Thoracic aorta (tissue), 2 donors: ENCODE results near the gene RABL2A. TPM values are rescaled to one million over a fixed set of nuclear protein-coding genes. Genes with fewer than 3 reads are reported as not detected.
"Not testable (repeated sequence)": the region's sequence is repeated elsewhere in the genome, so short reads cannot be mapped to it uniquely, and the experiment has no call there.

Experiments used
- ATAC-seq: fragments of 150-250 bp; one replicate; pipeline ENCODE4 v1.8.0; 2017; ENCODE audit warnings: low read depth; ENCODE audit not compliant: insufficient number of reproducible peaks, low FRiP score
- DNase-seq: peaks from one replicate; pipeline ENCODE4 v3.0.0-alpha.2; 2020; ENCODE audit warnings: low spot score
- H3K27ac ChIP-seq, 2 donors: fragments of 200-600 bp; sonication (generic); 1 replicate in 1 of 2; 2 replicates in 1 of 2; pipeline ENCODE4 v1.5.1; 2016; ENCODE audit warnings: mild to moderate bottlenecking in 2 of 2, moderate library complexity in 2 of 2
- H3K27me3 ChIP-seq: fragments of 200-600 bp; sonication (generic); replicated peaks from 2 replicates; pipeline ENCODE4 v1.6.0; 2016; ENCODE audit warnings: mild to moderate bottlenecking; ENCODE audit not compliant: insufficient read depth
- H3K36me3 ChIP-seq: fragments of 200-600 bp; sonication (generic); one replicate; pipeline ENCODE4 v1.5.1; 2016
- H3K4me1 ChIP-seq, 2 donors: fragments of 200-600 bp; sonication (generic); 1 replicate in 1 of 2; 2 replicates in 1 of 2; pipeline versions ENCODE4 v1.5.1 to v1.6.0; 2016; ENCODE audit warnings: low read depth in 2 of 2, mild to moderate bottlenecking in 1 of 2; ENCODE audit not compliant: control insufficient read depth in 1 of 2
- H3K4me3 ChIP-seq: fragments of 200-600 bp; sonication (generic); 2 replicates; pipeline ENCODE4 v1.5.1; 2016; ENCODE audit warnings: mild to moderate bottlenecking
- H3K9me3 ChIP-seq: fragments of 200-600 bp; sonication (generic); 2 replicates; pipeline ENCODE4 v1.5.1; 2016
- CTCF ChIP-seq: fragments of 200-600 bp; sonication (generic); IDR thresholded peaks from one replicate; pipeline ENCODE4 v1.5.1; 2019; ENCODE audit warnings: antibody characterized with exemption
- total RNA-seq, 2 donors: library from RNA; depleted of rRNA; stranded (reverse); fragments of >200 nt; gene quantifications; one replicate each; pipeline versions ENCODE4 v1.1.0 to v1.2.3, GENCODE V29; 2016

RABL2A gene
- total RNA-seq, 2 donors from 2014 or later = 13.5 to 21.5 TPM

GRCh38 chr2:113597164-113597563, 29.9 kb upstream of the RABL2A start:
- not testable (repeated sequence) for H3K4me1 ChIP-seq

GRCh38 chr2:113597572-113597971, 29.5 kb upstream of the RABL2A start:
- not testable (repeated sequence) for H3K36me3 ChIP-seq, ATAC-seq, DNase-seq, H3K4me1 ChIP-seq, H3K9me3 ChIP-seq, H3K4me3 ChIP-seq, H3K27ac ChIP-seq, H3K27me3 ChIP-seq

More at GRCh38 chr2:113597164-113597563, 29.9 kb upstream of the RABL2A start:
- not testable (repeated sequence) for H3K27ac ChIP-seq, DNase-seq, H3K27me3 ChIP-seq, H3K4me3 ChIP-seq, ATAC-seq, H3K9me3 ChIP-seq, H3K36me3 ChIP-seq

DNA sequence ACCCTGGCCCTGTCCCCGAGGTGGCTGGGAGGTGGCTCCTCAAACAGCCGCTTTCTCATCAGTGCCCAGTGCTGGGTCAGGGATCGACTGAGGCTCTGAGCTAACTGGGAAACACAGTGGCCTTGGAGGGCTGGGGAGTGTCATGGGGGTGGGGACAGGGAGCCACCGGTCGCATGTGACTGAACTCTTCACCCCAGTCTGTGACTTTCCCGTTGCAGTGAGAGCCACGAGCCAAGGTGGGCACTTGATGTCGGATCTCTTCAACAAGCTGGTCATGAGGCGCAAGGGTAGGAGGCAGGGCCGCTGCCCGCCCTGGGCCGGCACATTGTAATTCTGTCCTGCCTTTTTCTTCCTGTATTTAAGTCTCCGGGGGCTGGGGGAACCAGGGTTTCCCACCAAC, 28.9 kb upstream of the RABL2A start:
- H3K4me3 ChIP-seq, H3K4me1 ChIP-seq, H3K27me3 ChIP-seq, H3K9me3 ChIP-seq, DNase-seq, H3K36me3 ChIP-seq, ATAC-seq, H3K27ac ChIP-seq: not testable (repeated sequence)

- H3K4me3 ChIP-seq, H3K27me3 ChIP-seq, DNase-seq, H3K9me3 ChIP-seq, H3K4me1 ChIP-seq, H3K36me3 ChIP-seq, H3K27ac ChIP-seq, ATAC-seq: not testable (repeated sequence)
Measured at GRCh38 chr2:113598738-113599137, 28.3 kb upstream of the RABL2A start.

DNA sequence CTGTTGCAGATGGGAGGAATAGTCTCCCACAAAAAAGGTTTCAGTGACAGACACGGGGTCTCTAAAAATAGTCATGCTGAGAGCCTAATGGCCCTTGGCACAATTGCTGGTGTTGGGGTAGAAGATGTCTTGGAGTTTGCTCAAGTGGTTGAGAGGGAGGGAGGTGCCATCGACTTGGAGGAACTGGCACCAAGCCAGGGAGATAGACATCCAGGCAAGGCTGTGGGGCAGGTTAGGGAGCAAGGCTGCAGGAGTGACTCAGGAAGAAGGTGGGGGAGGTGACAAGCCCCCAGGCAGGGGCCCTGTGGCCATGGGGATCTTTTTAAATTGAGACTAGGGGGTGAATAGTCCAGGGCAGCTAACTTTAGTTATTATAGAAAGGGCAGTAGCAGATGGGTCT, 27.9 kb upstream of the RABL2A start:
- not testable (repeated sequence) for DNase-seq, ATAC-seq, H3K27me3 ChIP-seq, H3K27ac ChIP-seq, H3K4me3 ChIP-seq, H3K4me1 ChIP-seq, H3K36me3 ChIP-seq, H3K9me3 ChIP-seq

DNA sequence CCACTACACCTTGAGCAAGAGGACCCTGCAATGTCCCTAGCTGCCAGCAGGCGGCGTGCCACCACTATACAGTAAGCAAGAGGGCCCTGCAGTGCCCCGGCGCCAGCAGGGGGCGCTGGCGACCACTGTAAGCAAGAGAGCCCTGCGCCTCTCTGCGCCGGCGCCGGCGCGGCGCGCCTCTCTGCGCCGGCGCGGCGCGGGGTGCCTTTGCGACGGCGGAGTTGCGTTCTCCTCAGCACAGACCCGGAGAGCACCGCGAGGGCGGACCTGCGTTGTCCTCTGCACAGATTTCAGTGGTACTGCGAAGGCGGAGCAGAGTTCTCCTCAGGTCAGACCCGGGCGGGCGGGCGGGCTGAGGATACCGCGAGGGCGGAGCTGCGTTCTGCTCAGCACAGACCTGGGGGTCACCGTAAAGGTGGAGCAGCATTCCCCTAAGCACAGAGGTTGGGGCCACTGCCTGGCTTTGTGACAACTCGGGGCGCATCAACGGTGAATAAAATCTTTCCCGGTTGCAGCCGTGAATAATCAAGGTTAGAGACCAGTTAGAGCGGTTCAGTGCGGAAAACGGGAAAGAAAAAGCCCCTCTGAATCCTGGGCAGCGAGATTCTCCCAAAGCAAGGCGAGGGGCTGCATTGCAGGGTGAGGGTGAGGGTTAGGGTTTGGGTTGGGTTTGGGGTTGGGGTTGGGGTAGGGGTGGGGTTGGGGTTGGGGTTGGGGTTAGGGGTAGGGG, 24.9 kb upstream of the RABL2A start:
- not testable (repeated sequence) for H3K27ac ChIP-seq, ATAC-seq, DNase-seq

DNA sequence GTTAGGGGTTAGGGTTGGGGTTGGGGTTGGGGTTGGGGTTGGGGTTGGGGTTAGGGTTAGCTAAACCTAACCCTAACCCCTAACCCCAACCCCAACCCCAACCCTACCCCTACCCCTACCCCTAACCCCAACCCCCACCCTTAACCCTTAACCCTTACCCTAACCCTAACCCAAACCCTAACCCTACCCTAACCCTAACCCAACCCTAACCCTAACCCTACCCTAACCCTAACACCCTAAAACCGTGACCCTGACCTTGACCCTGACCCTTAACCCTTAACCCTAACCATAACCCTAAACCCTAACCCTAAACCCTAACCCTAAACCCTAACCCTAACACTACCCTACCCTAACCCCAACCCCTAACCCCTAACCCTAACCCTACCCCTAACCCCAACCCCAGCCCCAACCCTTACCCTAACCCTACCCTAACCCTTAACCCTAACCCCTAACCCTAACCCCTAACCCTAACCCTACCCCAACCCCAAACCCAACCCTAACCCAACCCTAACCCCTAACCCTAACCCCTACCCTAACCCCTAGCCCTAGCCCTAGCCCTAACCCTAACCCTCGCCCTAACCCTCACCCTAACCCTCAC, 24.1 kb upstream of the RABL2A start:
- Histone ChIP-seq H3K9me3 (no peaks in the 10 kb centered on the region), H3K36me3 (no peaks in the 10 kb centered on the region), H3K27me3 (no peaks in the 10 kb centered on the region), H3K4me3 (peak overlapping the region; percentile 72), H3K4me1 (peaks cover 0 to 8% of the 10 kb centered on the region in 2 donors), H3K27ac (peak overlapping the region; percentile 86 to 87)
- TF ChIP-seq CTCF = no peak
- DNase-seq (no peak), ATAC-seq (no peak)

More for the DNA sequence above, 24.9 kb upstream of the RABL2A start:
- not testable (repeated sequence) for H3K4me1 ChIP-seq, H3K36me3 ChIP-seq, H3K4me3 ChIP-seq, H3K27me3 ChIP-seq, H3K9me3 ChIP-seq
- TF ChIP-seq CTCF = peak; percentile 36

- H3K27ac ChIP-seq = peak overlapping the region; percentile 86 to 87
- H3K27me3 ChIP-seq, H3K9me3 ChIP-seq, H3K36me3 ChIP-seq, H3K4me1 ChIP-seq, ATAC-seq: not testable (repeated sequence)
- peak; percentile 63 for DNase-seq
- peak overlapping the region; percentile 72 for H3K4me3 ChIP-seq
Measured at GRCh38 chr2:113603467-113604084, 23.5 kb upstream of the RABL2A start.
